HS-27A (cell line): ENCODE measurements around the gene MCAT.

Source experiments
- DNase-seq: peaks from one replicate; pipeline ENCODE4 v3.0.0-alpha.2; 2012; ENCODE audit warnings: low read depth, missing footprints

The MCAT gene

GRCh38 chr22:43172191-43172590, 29.0 kb upstream of the MCAT start:
- no peak for DNase-seq

- no peak for DNase-seq
Measured at GRCh38 chr22:43171607-43172006, 28.4 kb upstream of the MCAT start.

- DNase-seq = no peak
Measured at GRCh38 chr22:43171019-43171491, 27.9 kb upstream of the MCAT start.

- DNase-seq = no peak
Measured at GRCh38 chr22:43170131-43170480, 26.9 kb upstream of the MCAT start.

- no peak for DNase-seq
Measured at GRCh38 chr22:43169310-43170130, 26.3 kb upstream of the MCAT start.

GRCh38 chr22:43168471-43169309, 25.5 kb upstream of the MCAT start:
- no peak for DNase-seq

- no peak for DNase-seq
Measured at GRCh38 chr22:43167001-43167589, 23.9 kb upstream of the MCAT start.

- DNase-seq = no peak
Measured at GRCh38 chr22:43166132-43166930, 23.1 kb upstream of the MCAT start.

- no peak for DNase-seq
Measured at GRCh38 chr22:43164636-43165035, 21.4 kb upstream of the MCAT start.

GRCh38 chr22:43163241-43163795, 20.1 kb upstream of the MCAT start:
- DNase-seq = no peak

- no peak for DNase-seq
Measured at GRCh38 chr22:43162412-43163150, 19.4 kb upstream of the MCAT start.

- no peak for DNase-seq
Measured at GRCh38 chr22:43160497-43161126, 17.4 kb upstream of the MCAT start.

GRCh38 chr22:43159484-43160178, 16.4 kb upstream of the MCAT start:
- no peak for DNase-seq

GRCh38 chr22:43158778-43159483, 15.7 kb upstream of the MCAT start:
- DNase-seq = no peak

- DNase-seq = no peak
Measured at GRCh38 chr22:43157874-43158546, 14.8 kb upstream of the MCAT start.

GRCh38 chr22:43156413-43156812, 13.2 kb upstream of the MCAT start:
- DNase-seq = no peak

GRCh38 chr22:43155789-43156188, 12.6 kb upstream of the MCAT start:
- DNase-seq = no peak

GRCh38 chr22:43154887-43155536, 11.8 kb upstream of the MCAT start:
- no peak for DNase-seq
